HG03139 (cell line): Measurements from ENCODE around the gene PRRX1.

Experiments used
- ATAC-seq: cut with Tn5 transposase; IDR thresholded peaks from one replicate; pipeline ENCODE4 v1.9.1; 2021; ENCODE audit not compliant: unreplicated experiment

Gene PRRX1

GRCh38 chr1:170686291-170686690, 22.4 kb downstream of the PRRX1 start:
- no peak for ATAC-seq

- no peak for ATAC-seq
These were observed 23.7 kb downstream of the PRRX1 start for GRCh38 chr1:170687621-170688020.

GRCh38 chr1:170691258-170691657, 27.3 kb downstream of the PRRX1 start:
- no peak for ATAC-seq

- no peak for ATAC-seq
These were observed 29.1 kb downstream of the PRRX1 start for GRCh38 chr1:170692866-170693575.

GRCh38 chr1:170694172-170694926, 30.4 kb downstream of the PRRX1 start:
- ATAC-seq: no peak

- ATAC-seq: no peak
These were observed 32.1 kb downstream of the PRRX1 start for GRCh38 chr1:170695955-170696590.

GRCh38 chr1:170696591-170697290, 32.8 kb downstream of the PRRX1 start:
- no peak for ATAC-seq

GRCh38 chr1:170697316-170697715, 33.4 kb downstream of the PRRX1 start:
- no peak for ATAC-seq

- ATAC-seq: no peak
These were observed 34.7 kb downstream of the PRRX1 start for GRCh38 chr1:170698301-170699275.

- no peak for ATAC-seq
These were observed 35.8 kb downstream of the PRRX1 start for GRCh38 chr1:170699696-170700095.

GRCh38 chr1:170700842-170701615, 37.1 kb downstream of the PRRX1 start:
- no peak for ATAC-seq

GRCh38 chr1:170701962-170702361, 38.0 kb downstream of the PRRX1 start:
- no peak for ATAC-seq

- no peak for ATAC-seq
These were observed 39.7 kb downstream of the PRRX1 start for GRCh38 chr1:170703591-170703990.

GRCh38 chr1:170704256-170704655, 40.3 kb downstream of the PRRX1 start:
- ATAC-seq: no peak

GRCh38 chr1:170705981-170706380, 42.0 kb downstream of the PRRX1 start:
- ATAC-seq: no peak

- ATAC-seq: no peak
These were observed 43.2 kb downstream of the PRRX1 start for GRCh38 chr1:170707117-170707516.

- no peak for ATAC-seq
These were observed 44.2 kb downstream of the PRRX1 start for GRCh38 chr1:170707959-170708655.

- no peak for ATAC-seq
These were observed 47.8 kb downstream of the PRRX1 start for GRCh38 chr1:170711682-170712081.

GRCh38 chr1:170714163-170714562, 50.2 kb downstream of the PRRX1 start:
- ATAC-seq: no peak
